COR-L47 (cell line): ENCODE results near the gene HCN1.
A peak's percentile ranks its signal among the peaks of the same experiment; 100 is the strongest.

Source experiments
- DNase-seq: peaks from one replicate; lab custom pipeline; 2025; lab: John Stamatoyannopoulos, UW

HCN1 gene

DNA sequence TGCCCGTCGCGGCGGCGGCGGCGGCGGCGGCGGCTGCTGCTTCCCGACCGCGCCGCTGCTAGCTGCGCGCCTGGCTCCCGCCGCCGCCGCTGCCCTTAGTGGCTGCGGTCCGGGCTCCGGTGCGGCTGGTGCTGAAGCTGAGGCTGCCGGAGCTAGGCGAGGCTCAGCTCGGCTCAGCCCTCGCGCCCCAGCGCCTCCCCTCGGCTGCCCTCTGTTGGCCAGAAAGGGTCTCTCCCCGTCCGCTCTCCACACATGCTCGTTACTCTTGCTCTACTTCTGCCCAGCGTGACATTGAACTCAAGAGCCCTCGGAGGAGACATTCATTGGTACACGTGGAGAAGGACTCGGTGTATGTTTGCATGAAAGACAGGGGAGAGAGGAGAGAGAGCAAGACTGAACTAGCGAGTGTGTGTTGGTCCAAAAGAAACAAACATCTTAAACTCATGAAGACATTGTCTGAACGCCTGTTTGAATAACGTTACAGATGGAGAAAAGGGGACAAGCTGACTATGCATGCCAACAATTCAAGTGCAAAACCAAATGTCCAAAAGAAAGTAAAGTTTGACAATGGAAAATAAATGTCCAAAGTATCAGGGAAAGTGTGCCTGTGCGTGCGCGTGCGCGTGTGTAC, at the start of gene HCN1:
Gene HCN1, minus strand, starts transcription at position 175 of the 631 bp plus-strand sequence.
- DNase-seq = peak; percentile 6

DNA sequence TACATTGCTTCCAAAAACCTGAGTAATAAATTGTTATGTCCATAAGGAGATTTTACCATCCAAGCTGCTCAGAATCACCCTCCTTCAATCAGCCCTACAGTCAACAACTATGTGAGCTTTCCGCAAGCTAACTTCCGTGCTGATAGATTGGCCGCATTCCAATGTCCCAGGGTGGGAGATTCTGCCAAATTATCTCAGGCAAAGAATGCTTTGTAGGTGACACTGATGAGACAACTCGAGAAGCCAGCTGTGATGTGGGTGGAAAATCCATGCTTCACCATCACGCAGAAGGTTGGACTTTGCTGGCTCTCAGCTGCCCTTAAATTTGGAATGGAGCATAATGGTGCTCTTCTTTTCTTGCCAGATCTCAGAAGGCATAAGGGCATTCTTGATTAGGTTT, 44.9 kb upstream of the HCN1 start:
- DNase-seq = no peak

DNA sequence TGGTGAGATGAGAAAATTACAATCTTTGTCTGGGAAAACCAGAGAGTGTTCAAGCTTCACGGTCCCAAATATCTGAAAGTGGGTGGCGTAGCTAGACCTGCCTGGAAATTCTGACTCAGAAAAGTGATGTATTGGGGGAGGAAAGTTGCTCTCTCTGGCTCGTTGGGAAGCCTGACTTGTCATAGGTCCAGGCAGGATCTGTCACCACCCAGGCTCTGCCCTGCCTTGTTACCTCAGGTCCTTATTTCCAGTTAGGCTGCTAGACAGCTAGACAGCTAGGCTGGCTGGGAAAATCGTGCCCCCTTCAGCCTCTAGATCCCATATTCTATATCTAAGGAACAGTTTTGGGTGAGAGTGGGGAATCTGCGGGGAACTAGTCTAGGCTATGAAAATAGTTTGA, 41.0 kb upstream of the HCN1 start:
- DNase-seq = no peak

DNA sequence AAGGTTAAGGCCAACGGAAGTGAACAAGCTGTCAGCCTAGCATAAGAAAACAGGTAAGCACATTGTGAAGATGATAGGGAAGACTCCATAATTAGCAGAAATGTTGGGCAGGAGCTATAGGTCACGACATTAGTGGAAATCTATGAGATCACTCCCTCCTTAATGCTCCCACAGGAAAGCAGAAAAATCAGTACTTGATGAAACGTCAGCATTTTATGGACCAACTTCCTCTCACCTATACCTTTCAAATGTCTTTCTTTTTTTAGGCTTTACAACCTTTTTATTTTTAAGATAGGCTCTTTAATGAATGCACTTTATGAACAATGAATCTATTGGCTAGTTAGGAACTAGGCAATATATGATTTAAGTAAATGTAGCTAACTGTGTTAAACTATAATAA, 29.4 kb upstream of the HCN1 start:
- DNase-seq = no peak

DNA sequence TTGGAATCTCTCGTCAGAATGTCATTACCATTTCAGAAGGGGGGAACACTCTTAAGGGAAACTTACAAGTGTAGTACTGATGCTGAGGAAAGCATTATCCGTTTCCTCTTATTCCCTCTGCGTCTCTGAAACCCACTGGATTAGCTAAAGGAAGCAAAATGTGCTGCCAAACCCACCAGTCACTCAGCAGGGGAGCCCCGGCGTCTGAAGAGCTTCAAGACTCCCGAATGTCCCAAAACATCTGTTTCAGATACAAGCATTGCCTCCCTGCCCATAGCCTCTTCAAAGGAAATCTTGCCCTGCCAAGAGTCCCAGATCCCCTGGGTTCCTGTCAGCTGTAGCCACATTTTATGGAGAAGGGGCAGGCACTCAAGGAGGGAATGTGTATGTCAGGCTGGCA, 1.0 kb upstream of the HCN1 start:
- no peak for DNase-seq

DNA sequence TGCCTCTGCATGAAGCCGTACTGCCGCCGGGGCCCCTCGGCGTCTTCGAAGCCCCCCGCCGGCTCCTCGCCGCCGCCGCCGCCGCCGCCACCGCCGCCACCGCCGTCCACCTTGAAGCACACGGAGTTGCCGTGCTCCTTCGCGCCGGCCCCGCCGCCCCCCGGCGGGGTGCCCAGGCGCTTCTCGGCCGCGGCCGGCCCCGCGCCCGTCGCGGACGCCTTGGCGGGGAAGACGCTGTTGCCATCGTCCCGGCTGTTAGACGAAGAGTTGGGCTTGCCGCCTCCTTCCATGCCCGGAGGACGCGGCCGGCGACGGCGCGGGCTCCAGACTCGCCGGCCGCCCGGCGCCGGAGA, 400 bp downstream of the HCN1 start:
- DNase-seq = no peak

DNA sequence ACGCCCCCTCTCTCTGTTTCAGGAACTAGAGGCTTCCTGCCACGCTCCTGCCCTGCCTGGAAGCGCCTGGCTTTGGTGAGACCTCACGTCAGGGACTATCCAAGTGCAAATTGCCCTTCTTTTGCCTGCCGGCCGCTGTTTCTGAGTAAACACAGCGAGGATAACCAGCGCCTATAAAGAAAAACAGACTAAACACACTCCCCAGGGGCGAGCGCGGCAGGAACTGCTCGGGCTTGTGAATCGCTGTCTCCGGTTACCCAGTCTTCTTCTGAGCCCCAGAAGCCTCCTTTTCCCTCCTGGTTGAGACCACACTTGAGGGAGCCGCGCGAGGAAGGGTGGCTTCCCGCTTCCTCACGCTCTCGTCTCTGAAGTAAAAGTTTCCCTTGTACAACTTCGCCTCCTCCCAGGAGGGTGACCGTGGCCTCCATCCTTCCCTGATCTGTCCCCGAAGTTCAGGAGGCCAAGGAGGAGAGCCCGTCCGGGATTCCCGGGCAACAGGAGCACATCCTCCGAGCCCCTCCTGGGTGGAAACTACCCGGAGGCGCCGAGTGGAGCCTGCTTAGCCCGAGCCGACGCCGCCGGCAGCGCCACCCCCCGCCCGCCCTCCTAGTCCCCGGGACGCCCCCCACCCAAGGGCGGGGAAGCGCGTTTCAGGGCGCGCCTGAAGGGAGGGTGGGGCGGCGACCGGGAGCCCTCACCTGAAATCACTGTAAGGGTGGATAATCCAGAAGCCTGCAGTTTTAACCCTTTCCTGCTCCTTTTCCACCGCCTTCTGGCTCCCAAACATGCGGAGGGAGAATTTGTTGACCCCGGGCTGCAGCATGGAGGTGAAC, 993 bp downstream of the HCN1 start:
- no peak for DNase-seq

DNA sequence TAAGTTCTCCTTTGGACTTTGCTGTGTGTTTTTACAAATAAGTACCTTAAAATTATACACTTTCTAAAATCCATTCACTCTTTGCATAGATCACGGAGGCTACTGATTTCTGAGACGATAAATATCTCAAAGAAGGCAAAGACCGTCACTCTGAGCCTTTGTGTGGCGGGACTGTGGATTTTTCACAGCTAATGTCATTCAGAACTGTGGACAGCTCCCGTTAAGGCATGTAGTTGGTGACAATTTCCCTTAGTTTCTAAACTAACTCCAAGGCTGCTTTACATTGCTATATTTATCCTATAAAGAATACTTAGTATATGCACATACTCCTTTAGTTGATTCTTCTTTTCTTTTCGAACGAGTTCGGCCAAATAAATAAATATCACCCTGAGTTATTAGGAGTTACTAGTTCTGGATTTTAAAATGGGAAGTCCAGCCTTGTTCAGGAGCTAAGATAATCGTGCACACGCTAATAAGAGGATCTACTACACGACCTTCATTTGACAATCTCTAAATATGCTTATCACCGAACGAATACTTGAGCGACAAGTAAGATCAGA, 1.8 kb downstream of the HCN1 start:
- no peak for DNase-seq

DNA sequence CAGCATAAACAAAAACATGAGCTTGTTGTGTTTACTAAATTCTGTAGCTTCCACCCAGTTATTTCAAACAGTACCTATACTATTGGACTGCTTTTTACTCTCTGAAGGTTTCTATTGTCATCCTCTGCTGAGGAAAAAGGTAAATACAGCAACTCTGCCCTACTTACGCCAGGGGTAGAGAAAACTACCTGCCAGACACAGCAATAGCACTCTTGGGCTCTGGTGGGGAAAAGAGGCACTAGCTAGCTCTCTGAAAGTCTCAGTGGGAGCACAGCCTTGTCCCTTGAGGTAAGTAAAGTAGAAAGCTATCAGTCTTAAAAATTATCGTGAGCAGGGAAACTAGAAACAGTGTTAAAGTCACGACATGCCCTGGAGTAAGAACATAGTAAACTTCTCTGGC, 3.7 kb downstream of the HCN1 start:
- no peak for DNase-seq

DNA sequence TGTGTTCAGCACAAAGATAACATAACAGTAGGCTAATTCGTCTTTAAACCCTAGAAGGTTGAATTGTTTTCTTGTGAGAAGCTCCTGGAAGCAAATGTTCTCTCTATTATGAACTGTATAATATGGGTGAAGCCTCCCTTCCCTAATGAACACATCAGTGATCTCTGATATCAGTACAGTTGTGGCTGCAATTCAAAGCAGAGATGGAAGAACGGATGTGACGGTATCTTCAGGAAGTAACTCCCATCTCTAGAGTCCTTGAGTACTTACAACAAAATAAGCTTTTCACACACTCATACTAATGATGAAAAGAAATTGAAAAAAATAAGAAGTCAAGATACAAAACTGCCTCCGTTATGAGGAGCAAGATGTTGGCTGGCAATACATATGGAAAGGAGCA, 4.5 kb downstream of the HCN1 start:
- DNase-seq = no peak

DNA sequence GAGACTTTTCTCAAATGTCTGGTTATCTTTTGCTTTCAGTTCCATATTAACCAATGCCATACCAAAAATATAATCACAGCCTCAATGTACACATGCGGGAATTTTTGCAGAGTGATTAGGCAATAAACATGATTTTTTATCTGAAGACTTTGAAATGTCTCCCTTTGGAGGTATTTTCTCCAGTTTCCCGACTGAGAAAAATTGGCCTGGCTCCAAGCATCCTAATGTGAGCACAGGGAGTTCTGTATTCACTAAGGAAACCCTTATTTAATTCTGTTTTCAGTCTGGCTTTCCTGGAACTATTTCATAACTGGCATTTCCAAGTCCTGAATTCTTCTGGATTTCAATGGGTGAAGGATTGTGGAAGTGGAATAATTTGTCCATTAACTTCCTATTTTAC, 8.5 kb downstream of the HCN1 start:
- DNase-seq = no peak

DNA sequence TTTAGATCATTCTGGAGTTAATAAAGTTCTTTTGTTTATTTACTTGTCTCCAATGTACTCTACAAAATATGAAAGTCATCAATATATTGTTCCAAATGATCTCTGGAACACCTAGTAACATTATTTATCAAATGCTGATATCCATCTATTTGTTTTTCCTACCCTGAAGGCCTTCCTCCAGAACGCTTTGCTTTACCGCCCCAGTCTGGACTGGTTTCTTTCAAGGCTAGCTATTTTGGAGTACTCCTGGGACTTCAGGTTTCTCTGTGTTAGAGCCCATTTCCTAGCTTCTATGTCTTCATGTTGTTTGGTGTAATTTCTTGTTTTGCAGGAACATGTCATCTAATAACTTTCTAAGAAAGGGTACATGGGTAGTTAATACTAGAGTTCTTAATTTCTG, 9.6 kb downstream of the HCN1 start:
- DNase-seq = no peak

DNA sequence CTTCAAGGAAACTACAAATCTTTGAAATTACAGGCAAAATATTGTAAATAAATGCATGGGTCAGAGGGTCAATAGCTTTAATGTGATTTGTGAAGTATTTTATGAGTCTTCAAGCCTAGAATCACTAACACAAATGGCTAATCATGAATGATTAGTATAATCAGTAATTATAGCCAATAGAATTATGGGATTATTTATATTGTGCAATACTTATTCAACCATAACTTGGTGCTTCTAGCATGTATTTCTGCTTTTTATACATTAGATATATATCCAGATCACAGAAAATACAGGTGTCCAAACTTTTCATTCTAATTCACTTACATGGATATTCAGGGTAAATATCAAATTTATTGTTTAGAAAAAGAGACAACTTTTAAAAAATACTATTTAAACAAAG, 12.1 kb downstream of the HCN1 start:
- DNase-seq = no peak

DNA sequence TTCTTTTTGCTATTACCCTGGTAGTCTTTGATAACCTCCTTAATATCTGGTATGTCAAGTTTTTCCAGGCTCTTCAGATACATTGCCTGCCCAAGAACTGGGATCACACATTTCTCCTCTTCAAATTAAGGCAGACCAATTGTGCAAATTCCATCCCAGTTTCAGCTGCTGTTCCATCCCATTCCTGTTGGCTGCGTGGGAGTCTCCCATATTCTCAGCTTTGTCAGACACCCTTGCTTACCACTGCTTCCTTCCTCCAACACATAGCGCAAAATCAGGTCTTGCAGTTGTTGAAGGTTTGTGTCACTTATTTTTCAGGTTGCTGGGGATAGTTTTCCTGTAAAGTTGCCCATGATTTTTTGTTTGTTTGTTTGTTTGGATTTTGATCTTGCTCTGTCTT, 15.2 kb downstream of the HCN1 start:
- DNase-seq = no peak

DNA sequence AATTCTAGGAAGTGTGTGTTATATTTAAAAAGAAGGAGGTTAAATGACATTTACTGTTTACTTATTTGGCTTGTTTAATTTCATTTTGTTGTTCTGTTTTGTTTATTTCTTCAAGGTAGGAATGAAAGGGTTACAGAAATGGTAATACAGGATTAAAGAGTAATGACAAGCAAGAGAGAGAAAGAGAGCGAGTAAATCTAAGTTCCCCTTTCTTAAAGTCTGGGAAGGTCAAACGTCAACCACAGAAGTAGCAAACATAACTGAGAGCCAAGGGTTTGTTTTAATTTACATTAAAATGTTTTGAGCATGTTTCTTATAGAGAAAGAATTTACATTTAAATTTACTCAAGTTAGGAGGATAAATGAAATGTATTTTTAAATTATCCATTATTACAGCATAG, 18.7 kb downstream of the HCN1 start:
- DNase-seq = no peak

DNA sequence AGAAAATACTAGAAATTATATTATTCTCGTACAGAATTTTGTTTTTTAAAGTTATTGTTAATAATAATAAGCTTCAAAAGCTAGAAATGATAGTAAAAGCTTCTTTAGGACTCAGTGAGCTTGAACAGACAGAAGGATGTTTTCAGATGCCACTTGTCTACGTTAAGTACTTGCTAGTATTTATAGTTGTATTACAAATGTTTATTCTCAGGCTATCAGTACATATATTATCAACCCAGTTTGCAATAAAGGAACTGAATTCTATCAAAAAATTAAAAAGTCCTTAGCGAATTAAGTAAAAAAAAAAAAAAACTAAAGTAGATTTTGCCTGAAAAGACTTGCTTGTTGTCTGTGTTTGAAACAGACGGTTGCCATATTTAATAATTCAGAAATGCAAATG, 23.9 kb downstream of the HCN1 start:
- no peak for DNase-seq

DNA sequence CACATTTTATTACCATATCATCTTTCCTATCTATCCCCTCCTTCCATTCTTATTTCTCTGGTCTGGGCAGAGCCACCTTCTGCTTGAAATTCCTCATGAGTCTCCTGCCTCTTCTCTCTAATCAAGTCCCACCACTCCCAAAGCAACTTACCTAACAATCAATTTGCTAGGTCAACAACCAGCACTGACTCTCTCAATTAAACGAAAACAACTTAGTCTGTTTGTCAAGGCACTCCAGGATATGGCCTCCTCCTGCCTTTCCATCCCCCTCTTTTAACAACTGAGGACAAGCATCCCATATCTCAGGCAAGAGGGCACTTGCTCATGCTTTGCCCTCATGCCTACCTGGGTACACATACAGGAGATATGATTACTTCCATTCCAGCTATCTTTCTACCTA, 47.4 kb downstream of the HCN1 start:
- DNase-seq = no peak

DNA sequence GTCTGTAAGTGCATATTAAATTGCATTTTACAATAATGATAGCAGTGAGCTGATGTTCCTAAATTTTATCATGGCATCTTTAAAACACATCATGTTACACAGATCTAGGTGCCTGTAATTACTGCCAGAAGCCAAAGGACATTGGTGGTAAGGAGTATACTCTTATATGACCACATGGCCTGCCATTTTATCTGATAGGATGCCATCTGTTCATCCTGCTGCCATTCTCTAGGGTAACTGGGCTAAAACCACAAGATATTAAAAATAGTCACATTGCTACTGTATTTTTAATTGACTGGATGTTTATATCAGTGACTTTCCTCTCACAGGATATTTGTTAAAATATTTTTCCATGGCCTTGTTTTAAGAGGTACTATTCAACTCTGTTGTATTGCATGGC, 53.1 kb downstream of the HCN1 start:
- DNase-seq = no peak

DNA sequence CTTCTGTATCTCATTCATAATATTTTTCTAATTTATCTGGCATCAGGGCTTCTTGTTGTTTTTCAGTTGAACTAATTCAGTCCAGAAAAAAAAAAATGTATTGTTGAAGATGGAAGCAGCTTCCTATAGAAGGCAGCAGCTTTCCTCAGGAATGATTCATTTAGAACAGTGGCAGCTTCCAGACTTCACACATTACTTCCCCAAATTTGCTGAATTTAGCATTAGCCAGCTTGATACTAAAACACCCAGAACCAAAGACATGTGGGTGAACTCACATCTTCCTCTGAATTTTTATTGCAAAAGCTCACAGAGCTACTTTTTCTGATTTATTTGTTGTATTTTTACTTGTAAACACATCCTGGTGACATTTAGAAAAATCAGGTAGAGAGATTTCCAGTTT, 53.8 kb downstream of the HCN1 start:
- DNase-seq = no peak

DNA sequence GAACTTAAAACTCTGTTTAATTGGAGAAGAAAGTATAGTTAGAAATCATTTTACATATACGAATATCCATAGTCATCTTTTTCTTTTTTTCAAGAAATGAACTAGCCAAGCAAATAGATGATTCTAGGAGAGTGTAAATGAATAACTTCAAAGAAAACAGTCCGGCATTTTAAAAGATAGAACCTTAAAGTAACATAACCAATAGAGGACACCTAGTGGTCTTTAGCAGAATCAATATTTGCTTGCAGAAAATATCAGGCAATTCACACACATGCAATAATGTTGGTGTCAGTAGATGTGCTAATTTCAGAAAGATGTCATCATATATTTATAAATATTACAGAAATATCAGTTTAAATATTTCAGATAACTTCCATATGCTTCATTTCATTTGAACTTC, 57.1 kb downstream of the HCN1 start:
- DNase-seq = no peak

DNA sequence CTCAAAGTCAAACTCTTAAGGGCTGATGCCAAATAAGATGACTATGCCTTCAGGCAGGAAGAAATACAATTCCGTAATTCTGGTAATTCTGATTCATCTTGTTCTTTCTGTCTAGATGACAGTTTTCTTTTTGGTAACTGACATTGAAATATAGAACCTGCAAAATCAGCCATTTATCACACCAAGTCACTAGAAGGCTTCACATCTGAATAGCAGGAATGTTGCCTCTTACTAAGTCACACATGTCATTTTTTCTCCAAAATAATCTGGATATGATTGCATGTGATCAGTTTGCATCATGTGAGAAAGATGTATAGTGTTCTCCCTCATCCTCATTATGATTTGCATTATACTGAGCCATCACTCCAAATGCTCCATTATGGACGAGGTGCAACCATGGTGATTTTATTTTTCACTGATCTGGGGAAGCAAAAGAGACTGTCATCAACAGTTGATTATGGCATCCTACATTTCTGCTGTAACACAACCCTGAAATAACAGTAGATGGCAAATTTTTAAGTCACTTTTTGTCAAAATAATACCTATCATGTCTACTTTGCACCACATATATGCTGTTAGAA, 69.0 kb downstream of the HCN1 start:
- no peak for DNase-seq

DNA sequence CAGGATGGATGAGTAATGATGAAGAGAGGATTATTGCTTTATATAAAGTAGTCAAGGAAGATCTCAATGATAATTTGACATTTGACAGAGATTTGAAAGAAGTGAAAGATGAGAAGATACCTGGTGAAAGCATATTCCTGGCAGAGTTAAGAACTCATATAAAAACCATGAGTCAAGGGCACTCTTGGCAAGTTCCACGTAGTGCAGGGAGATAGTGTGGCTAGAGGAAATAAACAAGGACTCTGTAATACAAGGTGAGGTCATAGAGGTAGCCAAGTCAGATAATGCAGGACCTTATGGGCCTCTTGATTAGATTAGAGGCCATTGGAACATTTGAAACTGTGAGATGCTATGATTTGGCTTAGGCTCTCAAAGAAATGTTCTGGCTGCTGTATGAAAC, 72.3 kb downstream of the HCN1 start:
- no peak for DNase-seq

DNA sequence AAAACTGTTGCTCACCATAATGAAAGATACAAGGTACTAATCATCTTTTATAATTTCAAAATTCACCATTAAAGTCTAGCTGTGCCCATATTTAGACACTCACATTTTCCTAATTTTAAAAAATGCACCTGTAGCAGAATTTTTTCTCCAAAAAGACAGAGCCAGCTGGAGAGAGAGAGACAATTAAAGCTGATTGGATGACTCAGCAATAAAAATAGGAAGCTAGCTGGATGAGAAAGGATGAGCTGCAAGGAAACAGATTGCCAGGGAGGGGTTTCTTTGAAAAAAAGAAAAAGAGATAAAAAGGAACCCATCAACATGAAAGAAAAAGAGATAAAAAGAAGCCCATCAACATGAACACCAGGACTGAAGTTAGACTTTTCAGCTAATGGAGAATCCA, 73.8 kb downstream of the HCN1 start:
- no peak for DNase-seq
